ENCODE results near the gene SLC30A1. TPM values are rescaled to one million over a fixed set of nuclear protein-coding genes. Genes with fewer than 3 reads are reported as not detected.
A peak's percentile ranks its signal among the peaks of the same experiment; 100 is the strongest.

The SLC30A1 gene
- total and polyA plus RNA-seq, 2 of the 13 experiments (the other 11 are each of a cell fraction or from before 2014, with no cell fraction given) = 5.9 to 24.4 TPM

DNA sequence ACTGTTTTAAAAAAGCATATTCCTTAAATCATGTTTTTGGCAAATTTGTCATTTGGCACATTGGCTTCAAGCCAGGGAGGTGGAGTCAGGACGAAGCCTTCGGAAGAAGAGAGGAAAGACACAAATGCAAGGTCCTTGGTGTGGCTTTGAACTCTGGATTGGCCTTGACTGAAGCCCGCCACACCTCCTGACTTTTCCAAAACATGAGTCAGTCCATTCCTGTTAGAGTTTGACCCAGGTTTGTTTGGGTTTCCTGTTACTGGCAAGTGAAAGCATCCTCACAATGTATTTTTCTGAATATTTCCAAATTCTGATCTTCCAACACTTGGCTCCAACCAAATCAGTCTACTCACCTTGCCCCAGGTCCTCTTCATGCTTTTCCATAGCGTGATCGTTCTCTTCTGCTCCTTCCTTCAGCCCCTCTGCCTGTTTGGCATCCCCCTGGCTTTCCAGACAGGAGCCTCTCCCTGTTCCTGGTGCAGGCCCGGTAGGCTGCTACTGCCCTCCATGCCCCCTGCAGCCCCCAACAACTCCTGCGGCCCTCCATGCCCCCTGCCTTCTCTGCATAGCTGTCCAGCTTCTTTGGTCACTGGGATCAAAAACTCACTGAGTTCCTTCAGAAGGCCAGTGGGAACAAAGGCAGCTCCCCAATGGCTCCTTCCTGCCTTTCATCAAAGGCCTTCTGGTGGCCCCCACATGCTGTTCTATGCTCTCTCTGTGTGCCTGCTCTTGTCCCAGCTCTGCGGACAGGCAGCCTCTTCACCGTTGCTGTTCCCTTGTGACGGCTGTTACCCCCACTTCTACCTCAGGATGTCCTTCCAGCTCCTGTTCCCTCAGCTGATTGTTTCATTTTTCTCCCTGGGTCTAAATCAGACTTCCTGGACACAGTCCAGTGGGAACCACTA, 30.4 kb upstream of the SLC30A1 start (continued):
- TF ChIP-seq IKZF5 (CRISPR knock-in tag; IDR thresholded peaks at IDR 0.05) (peak; percentile 77), AKAP8 (CRISPR knock-in tag; IDR thresholded peaks at IDR 0.05) (0 out of 2 replicates have a peak, but pooled peaks have one; percentile 51), ZFX (CRISPR knock-in tag; IDR thresholded peaks at IDR 0.05; ENCODE audit: low read depth) (peak; percentile 53), POLR2G (IDR thresholded peaks at IDR 0.05; ENCODE audit: low read depth, low read length) (peak; percentile 45; the same call in 1 of the 2 replicates), ZNF180 (CRISPR knock-in tag; IDR thresholded peaks at IDR 0.05; ENCODE audit: borderline replicate concordance, low read depth) (no peak), ATF6 (CRISPR knock-in tag; conservative IDR thresholded peaks at IDR 0.05) (no peak), NCOA1 (CRISPR knock-in tag; IDR thresholded peaks at IDR 0.05) (peak; percentile 78; the same call in 1 of the 2 replicates), ZBTB42 (CRISPR knock-in tag; IDR thresholded peaks at IDR 0.05) (no peak), FOSL1 (CRISPR knock-in tag; IDR thresholded peaks at IDR 0.05; ENCODE audit: borderline replicate concordance) (peak; percentile 80; the same call in 1 of the 2 replicates), FOXJ3 (CRISPR knock-in tag; IDR thresholded peaks at IDR 0.05; ENCODE audit: borderline replicate concordance) (peak; percentile 28; the same call in 1 of the 2 replicates)
- TF ChIP-seq, protein P1, sequence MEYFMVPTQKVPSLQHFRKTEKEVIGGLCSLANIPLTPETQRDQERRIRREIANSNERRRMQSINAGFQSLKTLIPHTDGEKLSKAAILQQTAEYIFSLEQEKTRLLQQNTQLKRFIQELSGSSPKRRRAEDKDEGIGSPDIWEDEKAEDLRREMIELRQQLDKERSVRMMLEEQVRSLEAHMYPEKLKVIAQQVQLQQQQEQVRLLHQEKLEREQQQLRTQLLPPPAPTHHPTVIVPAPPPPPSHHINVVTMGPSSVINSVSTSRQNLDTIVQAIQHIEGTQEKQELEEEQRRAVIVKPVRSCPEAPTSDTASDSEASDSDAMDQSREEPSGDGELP (IDR thresholded peaks at IDR 0.05; ENCODE audit: borderline replicate concordance, low read depth) = peak; percentile 65; the same call in 1 of the 2 replicates
- TF ChIP-seq, protein P2, sequence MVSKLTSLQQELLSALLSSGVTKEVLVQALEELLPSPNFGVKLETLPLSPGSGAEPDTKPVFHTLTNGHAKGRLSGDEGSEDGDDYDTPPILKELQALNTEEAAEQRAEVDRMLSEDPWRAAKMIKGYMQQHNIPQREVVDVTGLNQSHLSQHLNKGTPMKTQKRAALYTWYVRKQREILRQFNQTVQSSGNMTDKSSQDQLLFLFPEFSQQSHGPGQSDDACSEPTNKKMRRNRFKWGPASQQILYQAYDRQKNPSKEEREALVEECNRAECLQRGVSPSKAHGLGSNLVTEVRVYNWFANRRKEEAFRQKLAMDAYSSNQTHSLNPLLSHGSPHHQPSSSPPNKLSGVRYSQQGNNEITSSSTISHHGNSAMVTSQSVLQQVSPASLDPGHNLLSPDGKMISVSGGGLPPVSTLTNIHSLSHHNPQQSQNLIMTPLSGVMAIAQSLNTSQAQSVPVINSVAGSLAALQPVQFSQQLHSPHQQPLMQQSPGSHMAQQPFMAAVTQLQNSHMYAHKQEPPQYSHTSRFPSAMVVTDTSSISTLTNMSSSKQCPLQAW (CRISPR knock-in tag; IDR thresholded peaks at IDR 0.05) = peak; percentile 58
- TF ChIP-seq, protein P3, sequence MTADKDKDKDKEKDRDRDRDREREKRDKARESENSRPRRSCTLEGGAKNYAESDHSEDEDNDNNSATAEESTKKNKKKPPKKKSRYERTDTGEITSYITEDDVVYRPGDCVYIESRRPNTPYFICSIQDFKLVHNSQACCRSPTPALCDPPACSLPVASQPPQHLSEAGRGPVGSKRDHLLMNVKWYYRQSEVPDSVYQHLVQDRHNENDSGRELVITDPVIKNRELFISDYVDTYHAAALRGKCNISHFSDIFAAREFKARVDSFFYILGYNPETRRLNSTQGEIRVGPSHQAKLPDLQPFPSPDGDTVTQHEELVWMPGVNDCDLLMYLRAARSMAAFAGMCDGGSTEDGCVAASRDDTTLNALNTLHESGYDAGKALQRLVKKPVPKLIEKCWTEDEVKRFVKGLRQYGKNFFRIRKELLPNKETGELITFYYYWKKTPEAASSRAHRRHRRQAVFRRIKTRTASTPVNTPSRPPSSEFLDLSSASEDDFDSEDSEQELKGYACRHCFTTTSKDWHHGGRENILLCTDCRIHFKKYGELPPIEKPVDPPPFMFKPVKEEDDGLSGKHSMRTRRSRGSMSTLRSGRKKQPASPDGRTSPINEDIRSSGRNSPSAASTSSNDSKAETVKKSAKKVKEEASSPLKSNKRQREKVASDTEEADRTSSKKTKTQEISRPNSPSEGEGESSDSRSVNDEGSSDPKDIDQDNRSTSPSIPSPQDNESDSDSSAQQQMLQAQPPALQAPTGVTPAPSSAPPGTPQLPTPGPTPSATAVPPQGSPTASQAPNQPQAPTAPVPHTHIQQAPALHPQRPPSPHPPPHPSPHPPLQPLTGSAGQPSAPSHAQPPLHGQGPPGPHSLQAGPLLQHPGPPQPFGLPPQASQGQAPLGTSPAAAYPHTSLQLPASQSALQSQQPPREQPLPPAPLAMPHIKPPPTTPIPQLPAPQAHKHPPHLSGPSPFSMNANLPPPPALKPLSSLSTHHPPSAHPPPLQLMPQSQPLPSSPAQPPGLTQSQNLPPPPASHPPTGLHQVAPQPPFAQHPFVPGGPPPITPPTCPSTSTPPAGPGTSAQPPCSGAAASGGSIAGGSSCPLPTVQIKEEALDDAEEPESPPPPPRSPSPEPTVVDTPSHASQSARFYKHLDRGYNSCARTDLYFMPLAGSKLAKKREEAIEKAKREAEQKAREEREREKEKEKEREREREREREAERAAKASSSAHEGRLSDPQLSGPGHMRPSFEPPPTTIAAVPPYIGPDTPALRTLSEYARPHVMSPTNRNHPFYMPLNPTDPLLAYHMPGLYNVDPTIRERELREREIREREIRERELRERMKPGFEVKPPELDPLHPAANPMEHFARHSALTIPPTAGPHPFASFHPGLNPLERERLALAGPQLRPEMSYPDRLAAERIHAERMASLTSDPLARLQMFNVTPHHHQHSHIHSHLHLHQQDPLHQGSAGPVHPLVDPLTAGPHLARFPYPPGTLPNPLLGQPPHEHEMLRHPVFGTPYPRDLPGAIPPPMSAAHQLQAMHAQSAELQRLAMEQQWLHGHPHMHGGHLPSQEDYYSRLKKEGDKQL (CRISPR knock-in tag; IDR thresholded peaks at IDR 0.05; ENCODE audit: low read depth) = peak; percentile 60; the same call in 1 of the 2 replicates
- TF ChIP-seq, protein P4, sequence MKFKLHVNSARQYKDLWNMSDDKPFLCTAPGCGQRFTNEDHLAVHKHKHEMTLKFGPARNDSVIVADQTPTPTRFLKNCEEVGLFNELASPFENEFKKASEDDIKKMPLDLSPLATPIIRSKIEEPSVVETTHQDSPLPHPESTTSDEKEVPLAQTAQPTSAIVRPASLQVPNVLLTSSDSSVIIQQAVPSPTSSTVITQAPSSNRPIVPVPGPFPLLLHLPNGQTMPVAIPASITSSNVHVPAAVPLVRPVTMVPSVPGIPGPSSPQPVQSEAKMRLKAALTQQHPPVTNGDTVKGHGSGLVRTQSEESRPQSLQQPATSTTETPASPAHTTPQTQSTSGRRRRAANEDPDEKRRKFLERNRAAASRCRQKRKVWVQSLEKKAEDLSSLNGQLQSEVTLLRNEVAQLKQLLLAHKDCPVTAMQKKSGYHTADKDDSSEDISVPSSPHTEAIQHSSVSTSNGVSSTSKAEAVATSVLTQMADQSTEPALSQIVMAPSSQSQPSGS (CRISPR knock-in tag; IDR thresholded peaks at IDR 0.05) = 0 out of 2 replicates have a peak, but pooled peaks have one; percentile 16

Data from HepG2 (cell line).